ENCODE results near the gene SIPA1L3.

GRCh38 chr19:37990362-37990761, 83.4 kb downstream of the SIPA1L3 start:
- TF ChIP-seq EZH2 (IDR thresholded peaks at IDR 0.05; ENCODE audit: low read depth, unreplicated experiment), result no peak
- no peak for TF ChIP-seq REST (IDR thresholded peaks at IDR 0.05; ENCODE audit: unreplicated experiment)

Data from GM23338 (cell line).